Fibroblast of pulmonary artery (primary cell): Measurements from ENCODE around the gene FBXO42.

Experiments
- DNase-seq: peaks from one replicate; pipeline ENCODE4 v3.0.0-alpha.2; 2010; ENCODE audit warnings: low read depth
- H3K4me3 ChIP-seq: replicated peaks from 2 replicates; pipeline ENCODE4 v1.5.1; 2011; ENCODE audit warnings: low read depth, mild to moderate bottlenecking, control low read depth, low read length, moderate library complexity
- CTCF ChIP-seq: IDR thresholded peaks from 2 replicates; pipeline ENCODE4 v1.5.1; 2011; ENCODE audit warnings: mild to moderate bottlenecking, control low read depth, low read length, inconsistent platforms; ENCODE audit errors: missing control alignments

The FBXO42 gene

GRCh38 chr1:16351994-16352841, at the start of gene FBXO42:
Gene FBXO42 (minus strand): TSS chr1:16352480. CDS start chr1:16315418, 37,062 bp downstream.
- DNase-seq, result peak; percentile 93
- peak; percentile 10 for TF ChIP-seq CTCF
- H3K4me3 ChIP-seq, result peak within 1 kb of the TSS; percentile 90

- no peak overlapping the region for H3K4me3 ChIP-seq
- no peak for TF ChIP-seq CTCF
- no peak for DNase-seq
These were observed 46.2 kb upstream of the FBXO42 start for GRCh38 chr1:16398371-16398953.

- H3K4me3 ChIP-seq, result no peak overlapping the region
- no peak for TF ChIP-seq CTCF
- peak; percentile 45 for DNase-seq
These were observed 44.8 kb upstream of the FBXO42 start for GRCh38 chr1:16397120-16397519.

GRCh38 chr1:16396591-16396990, 44.3 kb upstream of the FBXO42 start:
- DNase-seq, result peak; percentile 82
- TF ChIP-seq CTCF, result no peak
- no peak overlapping the region for H3K4me3 ChIP-seq

GRCh38 chr1:16394977-16395376, 42.7 kb upstream of the FBXO42 start:
- no peak for DNase-seq
- no peak for TF ChIP-seq CTCF
- no peak overlapping the region for H3K4me3 ChIP-seq

- TF ChIP-seq CTCF, result no peak
- DNase-seq, result no peak
- no peak overlapping the region for H3K4me3 ChIP-seq
These were observed 41.6 kb upstream of the FBXO42 start for GRCh38 chr1:16393570-16394521.
